Measurements from ENCODE around the gene AFAP1. TPM values are rescaled to one million over a fixed set of nuclear protein-coding genes. Genes with fewer than 3 reads are reported as not detected.

Gene AFAP1
- total RNA-seq, 1 donor from 2014 or later = 67.9 TPM

- Histone ChIP-seq H3K4me2 (ENCODE audit: low read length) (no peak overlapping the region), H3K27me3 (ENCODE audit: insufficient read depth, low read length) (peaks cover 3% of the 10 kb centered on the region), H3K4me3 (ENCODE audit: insufficient read depth, low read depth, low read length) (no peak overlapping the region), H3K36me3 (ENCODE audit: insufficient read depth, low read length) (no peaks in the 10 kb centered on the region), H3K9ac (ENCODE audit: low read length) (no peak overlapping the region), H4K20me1 (ENCODE audit: insufficient read depth, low read length) (no peaks in the 10 kb centered on the region), H3K27ac (ENCODE audit: low read depth, low read length) (no peak overlapping the region), H3K9me3 (ENCODE audit: insufficient read depth, low read depth, low read length) (peaks cover 5% of the 10 kb centered on the region), H3K4me1 (ENCODE audit: insufficient read depth, low read length) (no peaks in the 10 kb centered on the region), H3K79me2 (ENCODE audit: insufficient read depth, low read length) (no peaks in the 10 kb centered on the region), H2AFZ (ENCODE audit: low read depth, low read length) (no peak overlapping the region)
- FAIRE-seq = no peak
- peaks cover 26% of the 10 kb centered on the region for H3K27me3 Mint-ChIP-seq (ENCODE audit: low read depth, unreplicated experiment)
- peaks cover 11% of the 10 kb centered on the region for H3K9me3 Mint-ChIP-seq (ENCODE audit: unreplicated experiment)
- peaks cover 1% of the 10 kb centered on the region for H3K36me3 Mint-ChIP-seq (ENCODE audit: low read depth, unreplicated experiment)
- H3K27ac Mint-ChIP-seq (ENCODE audit: unreplicated experiment) = no peak overlapping the region
- H3K4me1 Mint-ChIP-seq (ENCODE audit: low read depth, unreplicated experiment) = no peaks in the 10 kb centered on the region
- no peak for DNase-seq (ENCODE audit: low read depth)
- H3K4me3 Mint-ChIP-seq (ENCODE audit: unreplicated experiment) = no peak overlapping the region
- TF ChIP-seq EZH2 (IDR thresholded peaks at IDR 0.05; ENCODE audit: insufficient read depth, low read length) (no peak), CTCF (IDR thresholded peaks at IDR 0.05; ENCODE audit: insufficient read depth, low read depth, low read length) (no peak)
Observed at GRCh38 chr4:7949759-7950158, 10.1 kb upstream of the AFAP1 start.

DNA sequence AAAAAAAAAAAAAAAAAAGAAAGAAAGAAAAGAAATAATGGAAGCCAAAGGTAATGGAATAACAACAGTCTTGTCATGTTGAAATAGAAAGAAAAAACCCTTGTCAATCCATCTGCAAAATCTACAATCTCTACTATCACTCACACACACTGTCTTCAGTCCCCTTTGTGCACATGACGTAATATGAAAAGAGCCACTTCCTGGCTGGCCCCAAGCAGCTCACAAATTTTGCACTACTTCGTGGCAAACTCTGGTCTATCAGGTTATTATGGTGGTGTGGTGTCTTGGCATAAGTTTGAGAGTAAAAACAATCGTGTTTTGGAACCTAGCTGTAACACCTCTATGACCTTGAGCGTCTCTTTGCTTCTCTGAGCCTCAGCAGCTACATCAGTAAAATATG, 8.3 kb upstream of the AFAP1 start:
- Mint-ChIP-seq H3K9me3 (ENCODE audit: unreplicated experiment) (peaks cover 11% of the 10 kb centered on the region), H3K27ac (ENCODE audit: unreplicated experiment) (no peak overlapping the region), H3K36me3 (ENCODE audit: low read depth, unreplicated experiment) (peaks cover 1% of the 10 kb centered on the region), H3K4me1 (ENCODE audit: low read depth, unreplicated experiment) (no peaks in the 10 kb centered on the region), H3K4me3 (ENCODE audit: unreplicated experiment) (no peak overlapping the region), H3K27me3 (ENCODE audit: low read depth, unreplicated experiment) (peaks cover 26% of the 10 kb centered on the region)
- Histone ChIP-seq H3K9me3 (ENCODE audit: insufficient read depth, low read depth, low read length) (peaks cover 5% of the 10 kb centered on the region), H3K79me2 (ENCODE audit: insufficient read depth, low read length) (no peaks in the 10 kb centered on the region), H3K4me3 (ENCODE audit: insufficient read depth, low read depth, low read length) (no peak overlapping the region), H3K4me1 (ENCODE audit: insufficient read depth, low read length) (no peaks in the 10 kb centered on the region), H3K27me3 (ENCODE audit: insufficient read depth, low read length) (peaks cover 3% of the 10 kb centered on the region), H4K20me1 (ENCODE audit: insufficient read depth, low read length) (no peaks in the 10 kb centered on the region), H3K27ac (ENCODE audit: low read depth, low read length) (no peak overlapping the region), H2AFZ (ENCODE audit: low read depth, low read length) (no peak overlapping the region), H3K36me3 (ENCODE audit: insufficient read depth, low read length) (no peaks in the 10 kb centered on the region), H3K4me2 (ENCODE audit: low read length) (no peak overlapping the region), H3K9ac (ENCODE audit: low read length) (no peak overlapping the region)
- TF ChIP-seq EZH2 (IDR thresholded peaks at IDR 0.05; ENCODE audit: insufficient read depth, low read length) (no peak), CTCF (IDR thresholded peaks at IDR 0.05; ENCODE audit: insufficient read depth, low read depth, low read length) (no peak)
- DNase-seq (ENCODE audit: low read depth) (no peak), FAIRE-seq (no peak)

DNA sequence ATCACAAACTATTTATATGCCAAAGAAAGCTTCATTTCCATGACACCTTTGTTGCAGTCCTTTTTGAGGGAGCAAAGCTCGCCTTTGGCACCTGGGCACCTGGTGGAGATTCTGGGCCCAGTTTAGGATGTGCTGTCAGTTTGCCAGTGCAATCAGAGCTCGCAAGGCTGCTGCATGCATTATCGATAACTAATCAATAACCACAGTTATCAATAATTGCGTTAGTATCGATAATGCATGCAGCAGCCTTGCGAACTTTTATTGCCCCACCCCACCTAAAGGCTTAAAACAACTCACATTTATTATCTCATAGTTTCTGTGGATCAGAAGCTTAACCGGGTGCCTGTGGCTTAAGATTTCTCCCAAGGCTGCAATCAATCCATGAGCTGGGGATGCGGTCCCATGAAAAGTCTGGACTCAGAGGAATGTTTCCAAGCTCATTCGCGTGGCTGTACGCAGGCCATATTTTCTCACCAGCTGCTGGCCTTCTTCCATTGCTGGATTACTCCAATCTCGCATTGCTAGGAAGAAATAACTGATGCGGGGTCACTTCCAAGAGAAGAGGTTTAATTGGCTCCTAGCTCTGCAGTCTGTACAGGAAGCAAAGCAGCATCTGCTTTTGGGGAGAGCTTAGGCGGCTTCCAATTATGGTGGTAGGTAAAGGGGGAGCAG, 6.2 kb upstream of the AFAP1 start:
- H3K79me2 ChIP-seq (ENCODE audit: insufficient read depth, low read length) = no peaks in the 10 kb centered on the region
- H3K9ac ChIP-seq (ENCODE audit: low read length) = no peak overlapping the region
- Mint-ChIP-seq H3K27me3 (ENCODE audit: low read depth, unreplicated experiment) (peaks cover 22% of the 10 kb centered on the region), H3K4me3 (ENCODE audit: unreplicated experiment) (no peak overlapping the region), H3K4me1 (ENCODE audit: low read depth, unreplicated experiment) (peaks cover 10% of the 10 kb centered on the region), H3K27ac (ENCODE audit: unreplicated experiment) (no peak overlapping the region), H3K36me3 (ENCODE audit: low read depth, unreplicated experiment) (peaks cover under 1% of the 10 kb centered on the region), H3K9me3 (ENCODE audit: unreplicated experiment) (peaks cover under 1% of the 10 kb centered on the region)
- no peaks in the 10 kb centered on the region for H3K36me3 ChIP-seq (ENCODE audit: insufficient read depth, low read length)
- TF ChIP-seq CTCF (IDR thresholded peaks at IDR 0.05; ENCODE audit: insufficient read depth, low read depth, low read length) (no peak), EZH2 (IDR thresholded peaks at IDR 0.05; ENCODE audit: insufficient read depth, low read length) (no peak)
- H3K4me2 ChIP-seq (ENCODE audit: low read length) = no peak overlapping the region
- H3K4me1 ChIP-seq (ENCODE audit: insufficient read depth, low read length) = peaks cover 6% of the 10 kb centered on the region
- peaks cover 3% of the 10 kb centered on the region for H3K27me3 ChIP-seq (ENCODE audit: insufficient read depth, low read length)
- H3K9me3 ChIP-seq (ENCODE audit: insufficient read depth, low read depth, low read length) = no peaks in the 10 kb centered on the region
- no peaks in the 10 kb centered on the region for H4K20me1 ChIP-seq (ENCODE audit: insufficient read depth, low read length)
- no peak overlapping the region for H3K27ac ChIP-seq (ENCODE audit: low read depth, low read length)
- H2AFZ ChIP-seq (ENCODE audit: low read depth, low read length) = no peak overlapping the region
- no peak overlapping the region for H3K4me3 ChIP-seq (ENCODE audit: insufficient read depth, low read depth, low read length)
- DNase-seq (ENCODE audit: low read depth) (no peak), FAIRE-seq (no peak)

Measured in astrocyte (in vitro differentiated cells and primary cell).